H1 (cell line): ENCODE measurements around the gene RAET1L. TPM values are rescaled to one million over a fixed set of nuclear protein-coding genes. Genes with fewer than 3 reads are reported as not detected.

ENCODE experiments used
- CTCF ChIA-PET: fragments of 300-600 bp; sonication (Branson Sonifier 250); formaldehyde crosslinking; loops from one replicate; lab custom pipeline; 2021; ENCODE audit not compliant: partially characterized antibody; lab: Charles Lee
- POLR2A ChIA-PET: fragments of 300-600 bp; sonication (Branson Sonifier 250); formaldehyde crosslinking; loops from one replicate; lab custom pipeline; 2021; ENCODE audit warnings: inconsistent platforms; ENCODE audit not compliant: partially characterized antibody; lab: Charles Lee
- DNase-seq, 2 experiments: peaks; one replicate each; pipeline versions ENCODE4 v3.0.0 to v3.0.0-alpha.2; 2010 to 2022; ENCODE audit warnings: low spot score in 2 of 2, low read depth in 1 of 2, mixed read lengths in 1 of 2
- FAIRE-seq: peaks from 2 replicates; lab custom pipeline; 2011; peaks lifted over from hg19 to GRCh38; lab: Jason Lieb, UNC
- H2AFZ ChIP-seq: 2 replicates; pipeline ENCODE4 v1.8.1; 2012; ENCODE audit warnings: low read length, inconsistent platforms
- H2AK5ac ChIP-seq: 2 replicates; pipeline ENCODE4 v1.6.1; 2013; ENCODE audit warnings: low read depth, low read length
- H2BK120ac ChIP-seq: replicated peaks from 2 replicates; pipeline ENCODE3; 2013; ENCODE audit warnings: low read depth, low read length, inconsistent platforms
- H2BK12ac ChIP-seq: 2 replicates; pipeline ENCODE4 v1.6.1; 2013; ENCODE audit warnings: low read depth, low read length
- H2BK15ac ChIP-seq: 2 replicates; pipeline ENCODE4 v1.6.1; 2013; ENCODE audit warnings: low read length
- H2BK20ac ChIP-seq: 2 replicates; pipeline ENCODE4 v1.6.1; 2013; ENCODE audit warnings: low read length
- H2BK5ac ChIP-seq: 2 replicates; pipeline ENCODE4 v1.6.1; 2013; ENCODE audit warnings: low read depth, low read length
- H3K14ac ChIP-seq: 2 replicates; pipeline ENCODE4 v1.6.1; 2013; ENCODE audit warnings: inconsistent platforms; ENCODE audit not compliant: insufficient read length
- H3K18ac ChIP-seq: 2 replicates; pipeline ENCODE4 v1.6.1; 2013; ENCODE audit warnings: low read length; ENCODE audit errors: extremely low read depth
- H3K23ac ChIP-seq: 2 replicates; pipeline ENCODE4 v1.6.1; 2013; ENCODE audit warnings: inconsistent platforms; ENCODE audit not compliant: insufficient read length
- H3K23me2 ChIP-seq: 2 replicates; pipeline ENCODE4 v1.6.1; 2013; ENCODE audit warnings: low read depth, low read length
- H3K27ac ChIP-seq: 2 replicates; pipeline ENCODE4 v1.6.1; 2011; ENCODE audit warnings: low read depth, low read length, inconsistent platforms
- H3K27me3 ChIP-seq, 4 experiments: replicated peaks in 1 of 4; 1 replicate in 1 of 4; 2 replicates in 3 of 4; pipeline versions ENCODE4 v1.6.1 to v1.8.1; 2011 to 2013; ENCODE audit warnings: low read length in 3 of 4, mild to moderate bottlenecking in 3 of 4, inconsistent platforms in 2 of 4, mixed read lengths in 2 of 4, moderate library complexity in 1 of 4; ENCODE audit not compliant: control insufficient read depth in 3 of 4, insufficient read depth in 3 of 4; ENCODE audit errors: extremely low read depth in 1 of 4
- H3K36me3 ChIP-seq, 4 experiments: 2 replicates each; pipeline versions ENCODE4 v1.6.1 to v1.8.1; 2011 to 2013; ENCODE audit warnings: mild to moderate bottlenecking in 4 of 4, low read length in 3 of 4, moderate library complexity in 2 of 4, control low read depth in 1 of 4, inconsistent platforms in 1 of 4; ENCODE audit not compliant: insufficient read depth in 4 of 4, control insufficient read depth in 2 of 4
- H3K4ac ChIP-seq: replicated peaks from 2 replicates; pipeline ENCODE3; 2013; ENCODE audit warnings: low read length, low read depth, mixed read lengths, inconsistent platforms; ENCODE audit not compliant: insufficient read length
- H3K4me1 ChIP-seq, 4 experiments: replicated peaks in 1 of 4; 1 replicate in 1 of 4; 2 replicates in 3 of 4; pipeline versions ENCODE4 v1.6.1 to v1.8.1; 2011 to 2013; ENCODE audit warnings: low read length in 3 of 4, inconsistent platforms in 2 of 4, mixed read lengths in 1 of 4; ENCODE audit not compliant: insufficient read depth in 4 of 4, control insufficient read depth in 3 of 4
- H3K4me2 ChIP-seq, 2 experiments: 2 replicates each; pipeline versions ENCODE4 v1.6.1 to v1.8.1; 2011 to 2013; ENCODE audit warnings: low read depth in 2 of 2, low read length in 2 of 2, control low read depth in 1 of 2, inconsistent platforms in 1 of 2, mild to moderate bottlenecking in 1 of 2; ENCODE audit not compliant: insufficient read depth in 1 of 2
- H3K4me3 ChIP-seq, 4 experiments: fragments of 200-600, 300-600 bp in 1 of 4; sonication (generic), shearing (Covaris generic), sonication (Bioruptor Twin) in 1 of 4; 2 replicates each; pipeline versions ENCODE4 v1.5.1 to v1.8.1; 2011 to 2016; ENCODE audit warnings: low read length in 4 of 4, low read depth in 3 of 4, control low read depth in 2 of 4, inconsistent platforms in 2 of 4, mild to moderate bottlenecking in 2 of 4, mixed read lengths in 1 of 4, moderate library complexity in 1 of 4; ENCODE audit not compliant: insufficient read depth in 2 of 4; ENCODE audit errors: extremely low read depth in 1 of 4
- H3K56ac ChIP-seq: replicated peaks from 2 replicates; pipeline ENCODE3; 2013; ENCODE audit warnings: low read depth, mild to moderate bottlenecking, mixed read lengths, low read length, inconsistent platforms; ENCODE audit not compliant: insufficient read length
- H3K79me1 ChIP-seq: 2 replicates; pipeline ENCODE4 v1.6.1; 2013; ENCODE audit warnings: low read depth, low read length, control low read depth
- H3K79me2 ChIP-seq, 2 experiments: 2 replicates each; pipeline versions ENCODE4 v1.6.1 to v1.8.1; 2012 to 2013; ENCODE audit warnings: low read length in 2 of 2, mild to moderate bottlenecking in 2 of 2, inconsistent platforms in 1 of 2; ENCODE audit not compliant: insufficient read depth in 2 of 2, control insufficient read depth in 1 of 2
- H3K9ac ChIP-seq, 4 experiments: replicated peaks in 1 of 4; 1 replicate in 1 of 4; 2 replicates in 3 of 4; pipeline versions ENCODE4 v1.6.1 to v1.8.1; 2011 to 2013; ENCODE audit warnings: low read depth in 3 of 4, low read length in 3 of 4, control low read depth in 2 of 4, mild to moderate bottlenecking in 2 of 4, moderate library complexity in 2 of 4, inconsistent platforms in 1 of 4; ENCODE audit errors: extremely low read depth in 1 of 4
- H3K9me3 ChIP-seq, 2 experiments: 2 replicates each; pipeline versions ENCODE4 v1.6.1 to v1.8.1; 2012 to 2013; ENCODE audit warnings: mild to moderate bottlenecking in 2 of 2, moderate library complexity in 2 of 2, control low read depth in 1 of 2, inconsistent platforms in 1 of 2, low read depth in 1 of 2, low read length in 1 of 2, mixed read lengths in 1 of 2; ENCODE audit not compliant: insufficient read depth in 2 of 2
- H4K20me1 ChIP-seq, 2 experiments: replicated peaks in 1 of 2; 2 replicates each; pipeline versions ENCODE3 to v1.8.1; 2011 to 2013; ENCODE audit warnings: inconsistent platforms in 2 of 2, low read length in 2 of 2, mild to moderate bottlenecking in 1 of 2; ENCODE audit not compliant: insufficient read depth in 2 of 2, control insufficient read depth in 1 of 2
- H4K5ac ChIP-seq: 2 replicates; pipeline ENCODE4 v1.6.1; 2013; ENCODE audit warnings: low read length, low read depth, mixed read lengths, inconsistent platforms; ENCODE audit not compliant: insufficient read length
- H4K8ac ChIP-seq: 2 replicates; pipeline ENCODE4 v1.8.0; 2013; ENCODE audit warnings: mild to moderate bottlenecking, moderate library complexity, low read length, inconsistent platforms; ENCODE audit not compliant: insufficient read depth; ENCODE audit errors: extremely low read depth
- H4K91ac ChIP-seq: replicated peaks from 2 replicates; pipeline ENCODE3; 2013; ENCODE audit warnings: low read length, mixed read lengths, inconsistent platforms; ENCODE audit not compliant: insufficient read length
- BCL11A ChIP-seq, 2 experiments: IDR thresholded peaks; one replicate each; pipeline ENCODE4 v1.6.1; 2011; ENCODE audit warnings: low read depth in 2 of 2, low read length in 2 of 2, mild to moderate bottlenecking in 2 of 2
- CTCF ChIP-seq, 3 experiments: IDR thresholded peaks; 1 replicate in 2 of 3; 2 replicates in 1 of 3; pipeline versions ENCODE4 v1.5.1 to v1.6.1; 2011; ENCODE audit warnings: low read length in 3 of 3, mild to moderate bottlenecking in 3 of 3, inconsistent platforms in 2 of 3, low read depth in 1 of 3, moderate library complexity in 1 of 3; ENCODE audit not compliant: insufficient read depth in 1 of 3; ENCODE audit errors: control extremely low read depth in 1 of 3
- NRF1 ChIP-seq: IDR thresholded peaks from 2 replicates; pipeline ENCODE4 v1.6.1; 2011; ENCODE audit warnings: mild to moderate bottlenecking, low read depth, low read length, improper control_type of control experiment
- POLR2A ChIP-seq, 2 experiments: IDR thresholded peaks; 1 replicate in 1 of 2; 2 replicates in 1 of 2; pipeline ENCODE4 v1.6.1; 2011; ENCODE audit warnings: low read depth in 2 of 2, low read length in 2 of 2, mild to moderate bottlenecking in 2 of 2; ENCODE audit errors: control extremely low read depth in 1 of 2
- RNF2 ChIP-seq: fragments of 200-900, 300-1000 bp; sonication (generic); IDR thresholded peaks from 2 replicates; pipeline ENCODE4 v1.7.1; 2016; ENCODE audit warnings: borderline replicate concordance, low read depth, mild to moderate bottlenecking, antibody characterized with exemption, low read length; ENCODE audit not compliant: poor library complexity, severe bottlenecking; ENCODE audit errors: missing control alignments
- YY1 ChIP-seq: IDR thresholded peaks from 2 replicates; pipeline ENCODE4 v1.6.1; 2011; ENCODE audit warnings: low read depth, mild to moderate bottlenecking, low read length
- whole genome bisulfite sequencing, 2 experiments: shearing (Covaris generic) in 1 of 2; methylation state at CpG; one replicate each; pipeline versions ENCODE4 v1.1.6 to v1.1.7; 2013 to 2015; ENCODE audit warnings: low lambda C conversion rate in 2 of 2, mixed read lengths in 2 of 2, inconsistent platforms in 1 of 2, low coverage in 1 of 2, missing lambda C conversion rate in 1 of 2; ENCODE audit not compliant: insufficient replicate concordance in 2 of 2, insufficient coverage in 1 of 2, insufficient read length in 1 of 2; ENCODE audit errors: extremely low coverage in 1 of 2, missing lambda C conversion rate in 1 of 2; 5-methylcytosine and 5-hydroxymethylcytosine counted together
- polyA plus RNA-seq, 7 experiments: library from polyadenylated mRNA; depleted of rRNA in 3 of 7; stranded (reverse) in 5 of 7; unstranded in 2 of 7; fragments of >200 nt in 5 of 7; fragments of 200-250 nt in 2 of 7; gene quantifications; 1 replicate in 5 of 7; 2 replicates in 1 of 7; 4 replicates in 1 of 7; pipeline versions ENCODE4 v1.2.1 to v1.2.3, GENCODE V29; 2011 to 2013; ENCODE audit warnings: missing spikeins in 2 of 7, mixed read lengths in 2 of 7
- total RNA-seq: library from RNA; stranded (reverse); fragmentation: NEBNext Ultra II Directional; extraction: Animal tissue kit (Norgen Biotek cat#: 25700); gene quantifications from 2 replicates; pipeline ENCODE4 v1.2.1, GENCODE V29; 2021

The RAET1L gene
- total and polyA plus RNA-seq, 2 of the 8 experiments (the other 6 are each of a cell fraction or from before 2014, with no cell fraction given): not detected

DNA sequence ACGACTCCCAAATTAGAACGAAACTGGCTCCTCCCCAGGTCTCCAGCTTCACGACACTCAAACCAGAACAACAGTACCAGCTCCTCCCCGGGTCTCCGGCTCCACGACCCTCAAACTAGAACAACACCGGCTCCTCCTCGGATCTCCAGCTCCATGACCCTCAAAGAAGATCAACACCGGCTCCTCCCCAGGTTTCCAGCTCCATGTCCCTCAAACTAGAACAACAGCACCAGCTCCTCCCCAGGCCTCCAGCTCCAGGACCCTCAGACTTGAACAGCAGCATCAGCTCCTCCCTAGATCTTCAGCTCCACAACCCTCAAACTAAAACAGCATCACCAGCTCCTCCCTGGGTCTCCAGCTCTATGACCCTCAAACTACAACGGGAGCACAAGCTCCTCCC lies 29.8 kb upstream of the RAET1L start:
- FAIRE-seq: no peak
- H3K36me3 ChIP-seq: no peaks in the 10 kb centered on the region
- TF ChIP-seq RNF2 (no peak), CTCF (IDR thresholded peaks at IDR 0.05; ENCODE audit: control extremely low read depth in 1 of 3, insufficient read depth in 1 of 3, low read depth in 1 of 3, low read length in 3 of 3) (no peak), NRF1 (no peak), YY1 (no peak), BCL11A (IDR thresholded peaks at IDR 0.05; ENCODE audit: low read depth in 2 of 2, low read length in 2 of 2) (no peak), POLR2A (IDR thresholded peaks at IDR 0.05; ENCODE audit: control extremely low read depth in 1 of 2, low read depth in 2 of 2, low read length in 2 of 2) (no peak)
- TF ChIP-seq, all 59 proteins: peak for 0
- H3K4me3 ChIP-seq: no peak overlapping the region
- H3K56ac ChIP-seq: no peak overlapping the region
- no peaks in the 10 kb centered on the region for H3K4me1 ChIP-seq
- no peaks in the 10 kb centered on the region for H3K79me2 ChIP-seq
- no peak overlapping the region for H2BK5ac ChIP-seq
- no peak overlapping the region for H4K91ac ChIP-seq
- no peaks in the 10 kb centered on the region for H3K79me1 ChIP-seq
- 90% methylated on average over 9 of the region's 10 CpGs; no CpG with 5 or more reads in 1 of the 2 experiments for WGBS, 2 experiments
- no peak overlapping the region for H2BK12ac ChIP-seq
- H3K18ac ChIP-seq: no peak overlapping the region
- H2BK120ac ChIP-seq: no peak overlapping the region
- no peak overlapping the region for H2AK5ac ChIP-seq
- no peak overlapping the region for H3K4me2 ChIP-seq
- no peak overlapping the region for H2AFZ ChIP-seq
- no peak overlapping the region for H4K8ac ChIP-seq
- no peak overlapping the region for H3K14ac ChIP-seq
- H2BK15ac ChIP-seq: no peak overlapping the region
- H3K27me3 ChIP-seq: peaks cover 0 to 2% (median 0%) of the 10 kb centered on the region in 4 experiments; a peak in 3 of 7 replicates
- no peak overlapping the region for H2BK20ac ChIP-seq
- H3K27ac ChIP-seq: no peak overlapping the region
- ChIA-PET POLR2A (interaction anchor here (1.0 to 3.4 kb wide), 2 partner anchors 10 to 12 kb away, joined by 4 to 15 read pairs; partner anchors contain the start of gene ULBP3), CTCF (interaction anchor here (0.7 to 5.5 kb wide), 8 partner anchors 8 to 775 kb away, joined by 3 to 54 read pairs (median 4); partner anchors contain the start of gene ULBP3)
- H4K20me1 ChIP-seq: peaks cover 0 to 2% of the 10 kb centered on the region in 2 experiments
- no peak for DNase-seq
- H3K9me3 ChIP-seq: no peaks in the 10 kb centered on the region; a peak in 1 of 4 replicates
- no peak overlapping the region for H3K23ac ChIP-seq
- no peaks in the 10 kb centered on the region for H3K23me2 ChIP-seq
- H3K4ac ChIP-seq: no peak overlapping the region
- H3K9ac ChIP-seq: no peak overlapping the region
- no peak overlapping the region for H4K5ac ChIP-seq
